HepG2 (cell line): ENCODE results near the gene SDC3. TPM values are rescaled to one million over a fixed set of nuclear protein-coding genes. Genes with fewer than 3 reads are reported as not detected.
A peak's percentile ranks its signal among the peaks of the same experiment; 100 is the strongest.

Source experiments
- BRF2 ChIP-seq: sonication (generic); formaldehyde crosslinking; IDR thresholded peaks from 2 replicates; pipeline ENCODE4 v1.8.1; 2022; ENCODE audit warnings: mild to moderate bottlenecking, missing genetic modification reagents
- HMGXB3 ChIP-seq: sonication (generic); formaldehyde crosslinking; IDR thresholded peaks from 2 replicates; pipeline ENCODE4 v1.4.0; 2020; ENCODE audit warnings: missing genetic modification reagents, borderline replicate concordance
- LRRFIP1 ChIP-seq: sonication (generic); formaldehyde crosslinking; conservative IDR thresholded peaks from 2 replicates; pipeline ENCODE4 v1.4.0; 2020; ENCODE audit warnings: missing genetic modification reagents
- ZHX1 ChIP-seq: sonication (generic); formaldehyde crosslinking; IDR thresholded peaks from 2 replicates; pipeline ENCODE4 v1.8.1; 2022; ENCODE audit warnings: low read depth, mild to moderate bottlenecking, missing genetic modification reagents
- ZNF33B ChIP-seq: sonication (generic); formaldehyde crosslinking; IDR thresholded peaks from 2 replicates; pipeline ENCODE4 v1.5.1; 2020; ENCODE audit warnings: mild to moderate bottlenecking, missing genetic modification reagents
- ZNF558 ChIP-seq: sonication (generic); formaldehyde crosslinking; IDR thresholded peaks from 2 replicates; pipeline ENCODE4 v1.9.0; 2022; ENCODE audit warnings: mild to moderate bottlenecking, missing genetic modification reagents, borderline replicate concordance
- ZNF580 ChIP-seq: IDR thresholded peaks from 2 replicates; pipeline ENCODE4 v1.6.1; 2016; ENCODE audit warnings: low read depth, borderline replicate concordance
- ZNF777 ChIP-seq: sonication (generic); formaldehyde crosslinking; IDR thresholded peaks from 2 replicates; pipeline ENCODE4 v1.4.0; 2020; ENCODE audit warnings: missing genetic modification reagents
- ZSCAN12 ChIP-seq: sonication (generic); formaldehyde crosslinking; IDR thresholded peaks from 2 replicates; pipeline ENCODE4 v1.9.0; 2021; ENCODE audit warnings: mild to moderate bottlenecking, missing genetic modification reagents
- polyA plus RNA-seq, 8 experiments: library from polyadenylated mRNA; depleted of rRNA in 3 of 8; stranded (reverse) in 7 of 8; unstranded in 1 of 8; fragments of >200 nt; fragmentation: Illumina TruSeq in 4 of 8; extraction: Trizol in 4 of 8; gene quantifications; 2 replicates each; pipeline versions ENCODE4 v1.2.1 to v1.2.3, GENCODE V29; 2011 to 2016; ENCODE audit warnings: low read depth in 4 of 8, missing spikeins in 1 of 8, mixed read lengths in 1 of 8; ENCODE audit not compliant: insufficient read depth in 1 of 8
- total RNA-seq, 5 experiments: library from RNA; depleted of rRNA; stranded (reverse); fragments of >200 nt; fragmentation: Illumina TruSeq; extraction: Trizol; gene quantifications; 2 replicates each; pipeline ENCODE4 v1.2.3, GENCODE V29; 2016; ENCODE audit warnings: low read depth in 1 of 5
- TF ChIP-seq, protein P1 (sequence below): sonication (generic); formaldehyde crosslinking; IDR thresholded peaks from 2 replicates; pipeline ENCODE4 v1.4.0; 2020; ENCODE audit warnings: missing genetic modification reagents
- TF ChIP-seq, protein P2 (sequence below): sonication (generic); IDR thresholded peaks from 2 replicates; pipeline ENCODE4 v1.6.1; 2016; ENCODE audit warnings: low read depth, borderline replicate concordance

Gene SDC3
- total and polyA plus RNA-seq, 2 of the 13 experiments (the other 11 are each of a cell fraction or from before 2014, with no cell fraction given): 0.49 to 0.84 TPM

- TF ChIP-seq, protein P1, sequence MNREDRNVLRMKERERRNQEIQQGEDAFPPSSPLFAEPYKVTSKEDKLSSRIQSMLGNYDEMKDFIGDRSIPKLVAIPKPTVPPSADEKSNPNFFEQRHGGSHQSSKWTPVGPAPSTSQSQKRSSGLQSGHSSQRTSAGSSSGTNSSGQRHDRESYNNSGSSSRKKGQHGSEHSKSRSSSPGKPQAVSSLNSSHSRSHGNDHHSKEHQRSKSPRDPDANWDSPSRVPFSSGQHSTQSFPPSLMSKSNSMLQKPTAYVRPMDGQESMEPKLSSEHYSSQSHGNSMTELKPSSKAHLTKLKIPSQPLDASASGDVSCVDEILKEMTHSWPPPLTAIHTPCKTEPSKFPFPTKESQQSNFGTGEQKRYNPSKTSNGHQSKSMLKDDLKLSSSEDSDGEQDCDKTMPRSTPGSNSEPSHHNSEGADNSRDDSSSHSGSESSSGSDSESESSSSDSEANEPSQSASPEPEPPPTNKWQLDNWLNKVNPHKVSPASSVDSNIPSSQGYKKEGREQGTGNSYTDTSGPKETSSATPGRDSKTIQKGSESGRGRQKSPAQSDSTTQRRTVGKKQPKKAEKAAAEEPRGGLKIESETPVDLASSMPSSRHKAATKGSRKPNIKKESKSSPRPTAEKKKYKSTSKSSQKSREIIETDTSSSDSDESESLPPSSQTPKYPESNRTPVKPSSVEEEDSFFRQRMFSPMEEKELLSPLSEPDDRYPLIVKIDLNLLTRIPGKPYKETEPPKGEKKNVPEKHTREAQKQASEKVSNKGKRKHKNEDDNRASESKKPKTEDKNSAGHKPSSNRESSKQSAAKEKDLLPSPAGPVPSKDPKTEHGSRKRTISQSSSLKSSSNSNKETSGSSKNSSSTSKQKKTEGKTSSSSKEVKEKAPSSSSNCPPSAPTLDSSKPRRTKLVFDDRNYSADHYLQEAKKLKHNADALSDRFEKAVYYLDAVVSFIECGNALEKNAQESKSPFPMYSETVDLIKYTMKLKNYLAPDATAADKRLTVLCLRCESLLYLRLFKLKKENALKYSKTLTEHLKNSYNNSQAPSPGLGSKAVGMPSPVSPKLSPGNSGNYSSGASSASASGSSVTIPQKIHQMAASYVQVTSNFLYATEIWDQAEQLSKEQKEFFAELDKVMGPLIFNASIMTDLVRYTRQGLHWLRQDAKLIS (CRISPR knock-in tag): no peak
- no peak for TF ChIP-seq HMGXB3 (CRISPR knock-in tag)
- no peak for TF ChIP-seq ZHX1 (CRISPR knock-in tag)
- TF ChIP-seq ZSCAN12 (CRISPR knock-in tag): no peak
- TF ChIP-seq ZNF580: no peak
- TF ChIP-seq LRRFIP1 (CRISPR knock-in tag): no peak
- TF ChIP-seq, protein P2, sequence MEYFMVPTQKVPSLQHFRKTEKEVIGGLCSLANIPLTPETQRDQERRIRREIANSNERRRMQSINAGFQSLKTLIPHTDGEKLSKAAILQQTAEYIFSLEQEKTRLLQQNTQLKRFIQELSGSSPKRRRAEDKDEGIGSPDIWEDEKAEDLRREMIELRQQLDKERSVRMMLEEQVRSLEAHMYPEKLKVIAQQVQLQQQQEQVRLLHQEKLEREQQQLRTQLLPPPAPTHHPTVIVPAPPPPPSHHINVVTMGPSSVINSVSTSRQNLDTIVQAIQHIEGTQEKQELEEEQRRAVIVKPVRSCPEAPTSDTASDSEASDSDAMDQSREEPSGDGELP: peak; percentile 96
- no peak for TF ChIP-seq ZNF33B (CRISPR knock-in tag)
- TF ChIP-seq ZNF777 (CRISPR knock-in tag): no peak
- no peak for TF ChIP-seq BRF2 (CRISPR knock-in tag)
- no peak for TF ChIP-seq ZNF558 (CRISPR knock-in tag)
These were observed 15.9 kb downstream of the SDC3 start (continued) for GRCh38 chr1:30892671-30893073.
